A549 (cell line): ENCODE data around the gene GALNT7. TPM values are rescaled to one million over a fixed set of nuclear protein-coding genes. Genes with fewer than 3 reads are reported as not detected.

Experiments
- ATAC-seq, 2 experiments: fragments of 200-7000 bp in 1 of 2; fragments of >200 bp in 1 of 2; cut with Nextera tagmentation in 1 of 2; cut with Tn5 transposase in 1 of 2; 3 replicates each; pipeline versions ENCODE4 v1.8.0 to v1.9.1; 2018 to 2020; ENCODE audit warnings: mild to moderate bottlenecking in 1 of 2, moderate library complexity in 1 of 2
- CTCF ChIA-PET: fragments of 300-600 bp; sonication (Branson Sonifier 250); formaldehyde crosslinking; extraction: SDS; loops from one replicate; lab custom pipeline; 2021; ENCODE audit warnings: antibody characterized with exemption, inconsistent platforms; lab: Yijun Ruan, JAX
- POLR2A ChIA-PET: fragments of 350-600 bp; formaldehyde crosslinking; extraction: SDS; loops from one replicate; lab custom pipeline; 2021; ENCODE audit warnings: antibody characterized with exemption, inconsistent platforms; lab: Yijun Ruan, JAX
- DNase-seq, 2 experiments: peaks; one replicate each; pipeline versions ENCODE4 v3.0.0 to v3.0.0-alpha.2; 2011 to 2016; ENCODE audit warnings: low read depth in 1 of 2, low spot score in 1 of 2
- FAIRE-seq: peaks from 2 replicates; lab custom pipeline; 2011; peaks lifted over from hg19 to GRCh38; lab: Jason Lieb, UNC
- H3K27ac ChIP-seq, 2 experiments: fragments of >200 bp; sonication (Bioruptor Twin); formaldehyde crosslinking; 3 replicates each; pipeline ENCODE4 v1.5.1; 2016 to 2017
- H3K4me1 ChIP-seq: fragments of >200 bp; sonication (Bioruptor Twin); formaldehyde crosslinking; 3 replicates; pipeline ENCODE4 v1.6.1; 2016
- H3K4me2 ChIP-seq: fragments of >200 bp; sonication (Bioruptor Twin); formaldehyde crosslinking; 3 replicates; pipeline ENCODE4 v1.6.1; 2016
- H3K4me3 ChIP-seq: fragments of >200 bp; sonication (Bioruptor Twin); formaldehyde crosslinking; 3 replicates; pipeline ENCODE4 v1.5.1; 2016
- H3K9me3 ChIP-seq: fragments of >200 bp; sonication (Bioruptor Twin); formaldehyde crosslinking; 3 replicates; pipeline ENCODE4 v1.6.1; 2016
- BCL3 ChIP-seq: fragments of >200 bp; sonication (Bioruptor Twin); formaldehyde crosslinking; IDR thresholded peaks from 3 replicates; pipeline ENCODE4 v1.6.1; 2016
- BHLHE40 ChIP-seq: IDR thresholded peaks from 2 replicates; pipeline ENCODE4 v1.6.1; 2012; ENCODE audit warnings: low read depth, low read length, inconsistent platforms
- CBX8 ChIP-seq: fragments of 200-600 bp; sonication (generic); IDR thresholded peaks from 2 replicates; pipeline ENCODE4 v1.6.1; 2016
- CEBPB ChIP-seq, 2 experiments: fragments of >200 bp in 1 of 2; sonication (Bioruptor Twin) in 1 of 2; formaldehyde crosslinking in 1 of 2; IDR thresholded peaks; 2 replicates each; pipeline ENCODE4 v1.6.1; 2012 to 2016
- CHD2 ChIP-seq: fragments of 150-350 bp; IDR thresholded peaks from 2 replicates; pipeline ENCODE4 v1.6.1; 2014; ENCODE audit warnings: low read length; ENCODE audit not compliant: partially characterized antibody
- CTCF ChIP-seq: fragments of >200 bp; sonication (Bioruptor Twin); formaldehyde crosslinking; IDR thresholded peaks from 3 replicates; pipeline ENCODE4 v1.5.1; 2016
- EP300 ChIP-seq, 2 experiments: fragments of >200 bp; sonication (Bioruptor Twin); formaldehyde crosslinking; IDR thresholded peaks; 2 replicates in 1 of 2; 3 replicates in 1 of 2; pipeline ENCODE4 v1.6.1; 2016 to 2017
- ESRRA ChIP-seq: fragments of 150-350 bp; IDR thresholded peaks from 2 replicates; pipeline ENCODE4 v1.6.1; 2014; ENCODE audit warnings: mild to moderate bottlenecking, low read length, borderline replicate concordance
- FOSB ChIP-seq: fragments of 250-450 bp; sonication (Bioruptor Pico); IDR thresholded peaks from 2 replicates; pipeline ENCODE4 v1.5.0; 2020; ENCODE audit warnings: mild to moderate bottlenecking, moderate library complexity
- GATA3 ChIP-seq: IDR thresholded peaks from 2 replicates; pipeline ENCODE4 v1.6.1; 2012; ENCODE audit warnings: borderline replicate concordance
- HOXB5 ChIP-seq: fragments of 250-450 bp; sonication (Bioruptor Pico); IDR thresholded peaks from 2 replicates; pipeline ENCODE4 v1.5.0; 2020; ENCODE audit warnings: mild to moderate bottlenecking, moderate library complexity
- JUN ChIP-seq, 2 experiments: fragments of >200 bp; sonication (Bioruptor Twin); formaldehyde crosslinking; IDR thresholded peaks; 2 replicates in 1 of 2; 3 replicates in 1 of 2; pipeline ENCODE4 v1.6.1; 2016 to 2017
- KDM5A ChIP-seq: fragments of 200-600 bp; sonication (generic); IDR thresholded peaks from 2 replicates; pipeline ENCODE4 v1.6.1; 2016; ENCODE audit warnings: antibody characterized with exemption, mild to moderate bottlenecking
- MAX ChIP-seq: IDR thresholded peaks from 2 replicates; pipeline ENCODE4 v1.6.1; 2012
- MAZ ChIP-seq: fragments of 150-350 bp; IDR thresholded peaks from 2 replicates; pipeline ENCODE4 v1.6.1; 2014; ENCODE audit warnings: antibody characterized with exemption, low read depth, low read length, borderline replicate concordance
- PHF8 ChIP-seq: fragments of 200-600 bp; sonication (generic); IDR thresholded peaks from 2 replicates; pipeline ENCODE4 v1.6.1; 2016; ENCODE audit warnings: low read depth, mild to moderate bottlenecking, antibody characterized with exemption, moderate library complexity, borderline replicate concordance
- RARB ChIP-seq: fragments of 250-450 bp; sonication (Bioruptor Pico); IDR thresholded peaks from 2 replicates; pipeline ENCODE4 v1.8.0; 2021; ENCODE audit warnings: mild to moderate bottlenecking, moderate library complexity
- REST ChIP-seq: fragments of 200-600 bp; sonication (generic); IDR thresholded peaks from 2 replicates; pipeline ENCODE4 v1.6.1; 2016; ENCODE audit warnings: antibody characterized with exemption, mild to moderate bottlenecking, moderate library complexity
- SREBF2 ChIP-seq: fragments of 450-650 bp; IDR thresholded peaks from 2 replicates; pipeline ENCODE4 v1.6.1; 2014; ENCODE audit warnings: mild to moderate bottlenecking, moderate library complexity
- TFCP2L1 ChIP-seq: fragments of 250-450 bp; sonication (Bioruptor Pico); IDR thresholded peaks from 2 replicates; pipeline ENCODE4 v1.5.0; 2021; ENCODE audit warnings: mild to moderate bottlenecking
- USF2 ChIP-seq: fragments of 450-650 bp; IDR thresholded peaks from 2 replicates; pipeline ENCODE4 v1.6.1; 2014; ENCODE audit warnings: antibody characterized with exemption
- ZSCAN20 ChIP-seq: fragments of 250-450 bp; sonication (Bioruptor Pico); IDR thresholded peaks from 2 replicates; pipeline ENCODE4 v1.8.0; 2022; ENCODE audit warnings: mild to moderate bottlenecking, moderate library complexity
- WGBS: methylation state at CpG from one replicate; pipeline ENCODE4 v1.1.6; 2017; ENCODE audit errors: missing lambda C conversion rate; 5-methylcytosine and 5-hydroxymethylcytosine counted together
- polyA plus RNA-seq, 4 experiments: library from polyadenylated mRNA; depleted of rRNA in 3 of 4; stranded (reverse); fragments of >200 nt; fragmentation: RNase III in 1 of 4; extraction: RNeasy Plus Mini Kit Qiagen cat#74134 plus additional on column Dnase treatment in 1 of 4; gene quantifications; 2 replicates in 3 of 4; 3 replicates in 1 of 4; pipeline ENCODE4 v1.2.3, GENCODE V29; 2011 to 2017
- TF ChIP-seq, protein P1 (sequence below): fragments of 150-350 bp; IDR thresholded peaks from 2 replicates; pipeline ENCODE4 v1.6.1; 2014; ENCODE audit warnings: low read depth, mild to moderate bottlenecking, low read length

Gene GALNT7
- polyA plus RNA-seq, 2 of the 4 experiments (the other 2 are of a cell fraction) = 28.8 to 63.6 TPM

GRCh38 chr4:173212379-173212778 is 43.8 kb downstream of the GALNT7 start:
- CTCF ChIA-PET = no interaction called here

GRCh38 chr4:173213296-173213695 is 44.7 kb downstream of the GALNT7 start:
- no peak overlapping the region for H3K4me3 ChIP-seq
- H3K9me3 ChIP-seq = no peaks in the 10 kb centered on the region
- WGBS = 23% methylated on average over 2 of the region's 2 CpGs
- POLR2A ChIA-PET = no interaction called here
- CTCF ChIA-PET = interaction anchor here (0.7 to 1.2 kb wide), 2 partner anchors 28 to 45 kb away, joined by 3 to 6 read pairs; partner anchors contain the start of gene GALNT7
- no peak for FAIRE-seq
- peaks cover 62% of the 10 kb centered on the region for H3K4me1 ChIP-seq
- no peak overlapping the region for H3K27ac ChIP-seq
- H3K4me2 ChIP-seq = peak overlapping the region; percentile 59
- ATAC-seq = no peak
- DNase-seq = no peak
- TF ChIP-seq CHD2 = no peak
- TF ChIP-seq GATA3 = no peak
- no peak for TF ChIP-seq RARB (CRISPR knock-in tag)
- no peak for TF ChIP-seq USF2
- TF ChIP-seq MAZ = no peak
- no peak for TF ChIP-seq BCL3
- no peak for TF ChIP-seq SREBF2
- TF ChIP-seq PHF8 = no peak
- no peak for TF ChIP-seq FOSB (CRISPR knock-in tag)
- TF ChIP-seq CBX8 = no peak
- TF ChIP-seq ZSCAN20 = no peak
- no peak for TF ChIP-seq CEBPB (IDR thresholded peaks at IDR 0.05)
- TF ChIP-seq KDM5A = no peak
- no peak for TF ChIP-seq CTCF
- TF ChIP-seq TFCP2L1 (CRISPR knock-in tag) = no peak
- TF ChIP-seq, protein P1, sequence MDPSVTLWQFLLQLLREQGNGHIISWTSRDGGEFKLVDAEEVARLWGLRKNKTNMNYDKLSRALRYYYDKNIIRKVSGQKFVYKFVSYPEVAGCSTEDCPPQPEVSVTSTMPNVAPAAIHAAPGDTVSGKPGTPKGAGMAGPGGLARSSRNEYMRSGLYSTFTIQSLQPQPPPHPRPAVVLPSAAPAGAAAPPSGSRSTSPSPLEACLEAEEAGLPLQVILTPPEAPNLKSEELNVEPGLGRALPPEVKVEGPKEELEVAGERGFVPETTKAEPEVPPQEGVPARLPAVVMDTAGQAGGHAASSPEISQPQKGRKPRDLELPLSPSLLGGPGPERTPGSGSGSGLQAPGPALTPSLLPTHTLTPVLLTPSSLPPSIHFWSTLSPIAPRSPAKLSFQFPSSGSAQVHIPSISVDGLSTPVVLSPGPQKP = no peak

More at GRCh38 chr4:173212379-173212778, 43.8 kb downstream of the GALNT7 start:
- POLR2A ChIA-PET = no interaction called here
- TF ChIP-seq EP300 (IDR thresholded peaks at IDR 0.05) = no peak
- no peak for TF ChIP-seq CBX8
- no peak for TF ChIP-seq ESRRA
- TF ChIP-seq REST = no peak
- TF ChIP-seq PHF8 = no peak
- TF ChIP-seq BHLHE40 = no peak
- TF ChIP-seq, protein P1 = no peak
- no peak for TF ChIP-seq HOXB5 (CRISPR knock-in tag)
- TF ChIP-seq JUN (IDR thresholded peaks at IDR 0.05) = no peak
- no peak for TF ChIP-seq ZSCAN20
- no peak for TF ChIP-seq FOSB (CRISPR knock-in tag)
- TF ChIP-seq MAX = no peak
- Histone ChIP-seq H3K4me1 (peaks cover 53% of the 10 kb centered on the region), H3K4me2 (peak overlapping the region; percentile 59), H3K27ac (no peak overlapping the region; a peak in 1 of 6 replicates), H3K9me3 (no peaks in the 10 kb centered on the region), H3K4me3 (no peak overlapping the region)
- DNase-seq (no peak), ATAC-seq (peak; percentile 43 to 57; a peak in 3 of 6 replicates), FAIRE-seq (no peak)
- 5% methylated on average over 1 of the region's 1 CpG for WGBS
